ENCODE results near the gene PSMD11. TPM values are rescaled to one million over a fixed set of nuclear protein-coding genes. Genes with fewer than 3 reads are reported as not detected.

The PSMD11 gene
- total RNA-seq, 1 donor from 2014 or later = 6.3 TPM

GRCh38 chr17:32494621-32495358 lies 50.5 kb downstream of the PSMD11 start:
- Histone ChIP-seq H3K4me3 (peak overlapping the region in 1 of 2 donors; percentile 32), H3K27ac (peak overlapping the region; percentile 67 to 92), H3K36me3 (peaks cover 18 to 24% of the 10 kb centered on the region in 2 donors), H3K9me3 (no peaks in the 10 kb centered on the region), H3K27me3 (no peaks in the 10 kb centered on the region), H3K4me1 (peaks cover 20 to 33% of the 10 kb centered on the region in 2 donors)
- DNase-seq (ENCODE audit: low spot score in 2 of 2) = no peak
- TF ChIP-seq, protein P1, sequence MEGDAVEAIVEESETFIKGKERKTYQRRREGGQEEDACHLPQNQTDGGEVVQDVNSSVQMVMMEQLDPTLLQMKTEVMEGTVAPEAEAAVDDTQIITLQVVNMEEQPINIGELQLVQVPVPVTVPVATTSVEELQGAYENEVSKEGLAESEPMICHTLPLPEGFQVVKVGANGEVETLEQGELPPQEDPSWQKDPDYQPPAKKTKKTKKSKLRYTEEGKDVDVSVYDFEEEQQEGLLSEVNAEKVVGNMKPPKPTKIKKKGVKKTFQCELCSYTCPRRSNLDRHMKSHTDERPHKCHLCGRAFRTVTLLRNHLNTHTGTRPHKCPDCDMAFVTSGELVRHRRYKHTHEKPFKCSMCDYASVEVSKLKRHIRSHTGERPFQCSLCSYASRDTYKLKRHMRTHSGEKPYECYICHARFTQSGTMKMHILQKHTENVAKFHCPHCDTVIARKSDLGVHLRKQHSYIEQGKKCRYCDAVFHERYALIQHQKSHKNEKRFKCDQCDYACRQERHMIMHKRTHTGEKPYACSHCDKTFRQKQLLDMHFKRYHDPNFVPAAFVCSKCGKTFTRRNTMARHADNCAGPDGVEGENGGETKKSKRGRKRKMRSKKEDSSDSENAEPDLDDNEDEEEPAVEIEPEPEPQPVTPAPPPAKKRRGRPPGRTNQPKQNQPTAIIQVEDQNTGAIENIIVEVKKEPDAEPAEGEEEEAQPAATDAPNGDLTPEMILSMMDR (IDR thresholded peaks at IDR 0.05) = no peak
- intact Hi-C loops (cut with DNase I) = loop anchor here (5.0 kb wide), 2 partner anchors 383 to 433 kb away; partner anchors contain the start of genes MYO1D and TMEM98

DNA sequence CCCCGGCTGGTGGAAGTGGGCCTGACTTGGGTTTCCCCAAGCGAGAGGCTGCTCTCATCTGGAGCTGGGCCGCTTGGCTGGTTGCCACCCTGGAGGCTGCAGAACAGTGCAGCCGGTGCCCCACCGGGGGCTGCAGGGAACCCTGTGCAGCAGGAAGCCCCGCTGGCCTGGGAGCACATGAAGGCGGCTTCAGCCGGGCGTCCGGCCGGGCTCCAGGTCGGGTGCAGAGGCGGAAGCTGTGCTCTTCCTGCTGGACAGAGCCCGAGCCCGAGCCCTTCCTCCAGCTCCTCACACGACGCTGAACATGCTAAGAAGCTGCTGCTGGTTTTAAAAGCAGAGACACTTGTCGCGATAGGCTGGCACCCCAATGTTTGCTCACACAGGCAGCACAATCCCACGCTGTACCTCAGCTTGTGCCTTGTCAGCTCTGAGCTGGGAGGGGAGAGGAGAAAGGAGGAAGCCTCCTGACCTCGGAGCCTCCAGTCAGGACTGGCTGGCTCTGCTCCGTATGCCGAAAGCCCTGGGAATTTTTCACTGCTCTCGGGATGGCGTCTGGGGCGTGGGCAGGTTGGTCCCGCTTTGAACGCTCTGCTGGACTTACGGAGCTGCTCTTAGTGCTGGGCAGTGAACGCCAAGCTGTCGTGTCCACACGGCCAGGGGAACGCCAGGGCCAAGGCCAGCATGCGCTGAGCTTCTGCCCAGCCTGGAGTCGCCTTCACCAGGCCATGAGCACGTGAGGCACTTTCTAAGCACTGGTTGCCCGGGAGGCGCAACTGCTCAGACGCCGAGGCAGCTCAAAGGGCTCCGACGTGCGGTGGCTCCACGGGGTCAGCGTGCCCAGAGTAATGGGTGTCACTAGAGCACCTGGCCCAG lies 51.3 kb downstream of the PSMD11 start:
- intact Hi-C loops (cut with DNase I) = loop anchor here (1.0 to 5.0 kb wide), 3 partner anchors 9 to 432 kb away; partner anchors contain the start of genes CDK5R1, MYO1D and TMEM98
- Histone ChIP-seq H3K4me3 (peak overlapping the region in 1 of 2 donors; percentile 32), H3K36me3 (peaks cover 18 to 24% of the 10 kb centered on the region in 2 donors), H3K27ac (peak overlapping the region; percentile 67 to 92), H3K9me3 (no peaks in the 10 kb centered on the region), H3K27me3 (no peaks in the 10 kb centered on the region), H3K4me1 (peaks cover 20 to 33% of the 10 kb centered on the region in 2 donors)
- TF ChIP-seq, protein P1 (IDR thresholded peaks at IDR 0.05) = no peak
- no peak for DNase-seq (ENCODE audit: low spot score in 2 of 2)

GRCh38 chr17:32496395-32497073 lies 52.2 kb downstream of the PSMD11 start:
- DNase-seq (ENCODE audit: low spot score in 2 of 2) = peak in 1 of 2 donors; percentile 85
- H3K4me1 ChIP-seq = peaks cover 20 to 33% of the 10 kb centered on the region in 2 donors
- H3K9me3 ChIP-seq = no peaks in the 10 kb centered on the region
- H3K4me3 ChIP-seq = peak overlapping the region in 1 of 2 donors; percentile 32
- intact Hi-C loops (cut with DNase I) = loop anchor here (1.0 to 5.0 kb wide), 3 partner anchors 10 to 431 kb away; partner anchors contain the start of genes CDK5R1, MYO1D and TMEM98
- H3K36me3 ChIP-seq = peaks cover 18 to 24% of the 10 kb centered on the region in 2 donors
- H3K27ac ChIP-seq = peak overlapping the region; percentile 67 to 92
- TF ChIP-seq, protein P1 (IDR thresholded peaks at IDR 0.05) = no peak
- no peaks in the 10 kb centered on the region for H3K27me3 ChIP-seq

DNA sequence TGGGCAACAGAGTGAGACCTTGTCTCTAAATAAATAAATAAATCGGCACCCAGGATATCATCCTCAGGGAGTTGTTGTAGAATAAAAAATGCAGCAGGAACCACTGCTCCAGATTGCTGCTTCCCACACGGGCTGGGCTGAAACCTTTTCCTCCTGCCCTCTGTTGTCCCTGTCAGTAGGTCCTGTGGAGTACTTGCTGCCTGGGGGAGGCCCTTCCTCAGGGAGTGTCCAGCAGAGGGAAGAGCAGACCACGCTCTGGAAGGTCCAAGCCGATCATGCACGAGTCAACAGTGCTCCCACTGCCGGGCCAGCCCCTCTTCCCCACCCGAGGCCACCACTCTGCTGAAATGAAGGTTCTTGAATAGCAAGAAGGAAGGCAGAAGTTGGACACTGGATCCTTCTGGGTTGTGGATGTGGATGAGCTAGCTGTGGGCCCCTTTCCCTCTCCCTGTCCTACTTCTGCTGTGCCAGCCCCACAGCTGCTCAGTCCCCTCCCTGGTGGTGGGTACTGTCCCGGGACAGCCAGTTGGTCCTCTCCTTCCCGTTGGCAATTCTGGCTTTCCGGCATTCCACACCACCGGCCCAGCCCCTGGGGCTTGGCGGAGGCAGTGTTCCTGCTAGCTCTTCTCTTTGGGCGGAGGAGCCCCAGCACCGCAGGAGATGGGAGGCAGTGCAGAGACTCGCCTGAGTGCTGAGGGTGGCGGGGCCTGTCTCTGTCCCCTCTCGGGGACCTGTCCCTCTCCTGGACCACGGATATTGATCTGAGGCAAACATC lies 53.3 kb downstream of the PSMD11 start:
- intact Hi-C loops (cut with DNase I) = loop anchor here (5.0 kb wide), 2 partner anchors 380 to 430 kb away; partner anchors contain the start of genes MYO1D and TMEM98

More for the DNA sequence above, 53.3 kb downstream of the PSMD11 start:
- Histone ChIP-seq H3K4me1 (peaks cover 20 to 33% of the 10 kb centered on the region in 2 donors), H3K4me3 (no peak overlapping the region), H3K36me3 (peaks cover 18 to 21% of the 10 kb centered on the region in 2 donors), H3K27ac (peak overlapping the region; percentile 67 to 92), H3K9me3 (no peaks in the 10 kb centered on the region), H3K27me3 (no peaks in the 10 kb centered on the region)
- TF ChIP-seq, protein P1 (IDR thresholded peaks at IDR 0.05) = peak in 1 of 3 experiments; percentile 3
- no peak for DNase-seq (ENCODE audit: low spot score in 2 of 2)

Data from ascending aorta (tissue), 2 donors.